COR-L47 (cell line): ENCODE measurements around the gene HLTF.

Experiments
- DNase-seq: peaks from one replicate; lab custom pipeline; 2025; lab: John Stamatoyannopoulos, UW

Gene HLTF

GRCh38 chr3:149085828-149086231 lies 503 bp downstream of the HLTF start:
- DNase-seq: peak; percentile 53

DNA sequence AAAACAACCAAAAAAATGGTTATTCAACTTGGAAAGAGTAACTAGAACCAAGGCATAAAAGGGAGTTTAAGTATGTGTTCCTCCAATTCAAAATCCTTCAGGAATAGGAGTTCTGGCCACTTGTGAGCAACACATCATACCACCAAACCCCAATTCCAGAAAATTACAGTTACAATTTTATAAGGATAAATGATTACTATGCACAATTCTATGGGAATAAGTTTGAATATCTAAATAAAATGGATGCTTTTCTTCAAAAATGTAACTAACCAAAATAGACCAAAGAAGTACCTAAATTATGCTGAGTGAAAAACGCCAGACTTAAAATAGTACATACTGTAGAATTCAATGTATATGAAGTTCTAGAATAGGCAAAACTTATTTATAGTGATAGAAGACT lies 4.6 kb downstream of the HLTF start:
- DNase-seq: no peak

DNA sequence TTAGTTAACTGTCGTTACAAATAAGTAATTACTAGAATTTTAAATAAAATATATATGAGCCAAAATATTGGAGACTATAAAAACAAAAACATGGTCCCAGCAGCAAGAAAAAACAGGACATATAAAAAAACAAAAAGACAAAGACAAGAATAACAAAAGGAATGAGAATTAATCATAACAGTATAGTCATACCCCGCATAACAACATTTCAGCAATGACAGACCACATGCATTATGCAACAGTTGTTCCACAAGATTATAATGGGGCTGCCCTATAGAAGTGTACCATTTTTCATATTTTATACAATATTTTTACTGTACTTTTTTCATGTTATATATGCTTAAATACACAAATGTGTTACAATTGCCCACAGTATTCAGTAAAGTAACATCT lies 5.6 kb downstream of the HLTF start:
- no peak for DNase-seq

DNA sequence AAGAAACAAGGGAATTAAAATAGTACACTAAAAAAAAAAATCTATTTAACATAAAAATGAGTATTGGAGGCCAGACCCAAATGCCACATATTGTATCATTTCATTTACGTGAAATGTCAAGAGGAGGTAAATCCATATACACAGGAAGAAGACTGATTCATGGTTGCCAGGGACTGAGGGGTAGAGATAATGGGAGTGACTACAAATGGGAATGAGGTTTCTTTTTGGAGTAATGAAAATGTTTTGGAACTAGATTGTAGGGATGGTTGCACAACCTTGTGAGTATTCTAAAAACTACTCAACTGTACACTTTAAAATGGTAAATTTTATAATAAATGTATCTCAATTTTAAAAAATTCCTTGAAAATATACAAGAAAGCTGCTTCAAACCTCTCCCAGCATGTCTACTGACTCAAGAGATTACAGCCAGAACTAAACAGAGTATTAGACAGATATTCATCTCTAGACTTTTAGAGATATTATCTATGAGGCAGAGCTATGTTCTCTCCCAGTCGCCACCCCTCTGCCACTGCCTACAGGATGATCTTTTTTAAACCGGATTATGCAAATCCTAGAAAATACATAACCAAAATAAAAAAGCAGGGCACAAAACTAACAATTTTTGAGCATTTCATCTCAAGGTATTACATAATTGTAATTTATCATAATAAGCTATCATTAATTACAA lies 6.2 kb downstream of the HLTF start:
- no peak for DNase-seq

DNA sequence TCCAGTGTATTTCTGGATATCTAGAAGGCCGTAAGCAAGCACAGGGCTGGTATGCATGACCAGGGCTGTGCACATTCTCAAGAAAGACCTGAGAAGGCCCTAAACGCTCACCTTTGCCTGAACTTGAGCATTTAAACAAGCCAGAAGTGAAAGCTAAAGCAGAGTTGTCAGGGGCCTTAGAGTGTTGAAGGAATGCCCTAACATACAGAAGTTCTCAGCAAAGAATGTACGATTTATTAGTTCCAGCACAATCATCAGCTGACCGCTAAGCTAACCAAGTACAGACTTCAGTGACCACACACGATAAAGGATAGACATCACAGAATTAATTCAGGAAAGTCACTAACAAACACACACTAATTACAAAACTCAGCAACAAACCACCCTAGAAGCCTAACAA lies 8.7 kb downstream of the HLTF start:
- DNase-seq: no peak

- no peak for DNase-seq
Measured at GRCh38 chr3:149067883-149068282, 18.4 kb downstream of the HLTF start.

DNA sequence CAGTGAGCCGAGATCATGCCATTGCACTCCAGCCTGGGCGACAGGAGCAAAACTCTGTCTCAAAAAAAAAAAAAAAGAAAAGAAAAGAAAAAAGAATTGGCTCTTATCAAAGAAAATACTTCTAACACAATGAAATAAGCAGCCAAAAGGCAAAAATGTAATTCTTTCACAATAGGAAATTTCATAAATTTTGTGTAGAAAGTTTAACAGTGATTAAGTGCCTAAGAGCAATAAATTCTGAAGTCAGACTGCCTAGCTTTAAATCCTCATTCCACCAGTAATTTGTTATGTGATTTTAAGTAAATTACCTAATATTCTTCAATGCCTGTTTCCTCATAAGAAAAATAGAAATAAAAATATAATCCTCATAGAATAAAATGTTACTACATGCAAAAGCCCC lies 24.6 kb downstream of the HLTF start:
- DNase-seq: no peak

- no peak for DNase-seq
Measured at GRCh38 chr3:149058602-149059001, 27.7 kb downstream of the HLTF start.

- no peak for DNase-seq
Measured at GRCh38 chr3:149058198-149058597, 28.1 kb downstream of the HLTF start.

DNA sequence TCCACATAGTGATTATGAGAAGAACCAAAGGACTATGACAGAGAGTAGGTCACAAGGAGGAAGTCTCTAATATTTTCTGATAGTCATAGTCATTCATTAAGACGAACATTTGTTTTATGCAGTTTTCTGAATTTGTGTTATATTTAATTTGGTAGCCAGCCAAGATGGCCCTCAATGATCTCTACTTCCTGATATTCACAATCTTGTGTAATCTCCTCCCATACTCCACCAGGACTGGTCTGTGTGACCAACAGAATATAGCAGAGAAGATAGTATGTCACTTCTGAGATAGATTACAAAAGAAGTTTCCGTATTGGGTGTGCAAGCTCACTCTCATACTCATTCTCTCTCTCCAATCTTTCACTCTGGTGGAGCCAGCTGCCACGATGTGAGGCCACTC lies 30.8 kb downstream of the HLTF start:
- DNase-seq: no peak

GRCh38 chr3:149044339-149045083 lies 41.8 kb downstream of the HLTF start:
- DNase-seq: no peak

GRCh38 chr3:149042789-149043386 lies 43.4 kb downstream of the HLTF start:
- no peak for DNase-seq

DNA sequence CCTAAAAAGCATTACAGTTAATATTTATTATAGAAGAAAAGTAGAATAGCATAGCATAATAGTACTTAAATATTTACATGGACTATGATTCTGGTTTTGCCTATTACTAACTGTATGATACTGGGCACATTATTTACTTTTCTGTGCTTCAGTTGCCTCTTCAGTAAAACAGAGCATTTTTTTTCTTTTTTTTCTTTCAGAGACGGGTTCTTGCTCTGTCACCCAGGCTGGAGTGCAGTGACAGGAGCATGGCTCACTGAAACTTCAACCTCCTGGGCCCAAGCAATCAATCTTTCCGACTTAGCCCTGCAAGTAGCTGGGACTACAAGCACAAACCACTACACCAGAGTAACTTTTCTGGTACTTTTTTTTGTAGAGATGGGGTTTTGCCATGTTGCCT lies 48.0 kb downstream of the HLTF start:
- DNase-seq: no peak

DNA sequence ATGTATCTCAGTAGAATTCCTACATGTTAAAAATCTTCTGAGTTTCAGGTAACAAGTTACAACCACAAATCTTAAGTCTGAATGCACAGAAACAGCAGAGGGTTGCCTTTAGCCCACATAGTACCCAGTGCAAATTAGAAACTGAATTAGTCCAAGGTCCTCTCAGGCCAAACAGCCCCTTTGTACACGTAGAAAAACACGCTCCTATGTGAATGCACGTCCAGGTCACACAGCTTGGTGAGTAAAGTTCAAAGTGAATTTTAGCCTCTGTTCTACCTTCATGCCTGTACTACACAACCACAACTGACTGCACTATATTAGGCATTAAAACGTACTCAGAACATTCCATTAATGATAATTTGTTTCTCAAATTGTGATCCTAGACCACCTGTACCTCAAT lies 48.6 kb downstream of the HLTF start:
- no peak for DNase-seq

- DNase-seq: no peak
Measured at GRCh38 chr3:149031096-149031495, 55.2 kb downstream of the HLTF start.

DNA sequence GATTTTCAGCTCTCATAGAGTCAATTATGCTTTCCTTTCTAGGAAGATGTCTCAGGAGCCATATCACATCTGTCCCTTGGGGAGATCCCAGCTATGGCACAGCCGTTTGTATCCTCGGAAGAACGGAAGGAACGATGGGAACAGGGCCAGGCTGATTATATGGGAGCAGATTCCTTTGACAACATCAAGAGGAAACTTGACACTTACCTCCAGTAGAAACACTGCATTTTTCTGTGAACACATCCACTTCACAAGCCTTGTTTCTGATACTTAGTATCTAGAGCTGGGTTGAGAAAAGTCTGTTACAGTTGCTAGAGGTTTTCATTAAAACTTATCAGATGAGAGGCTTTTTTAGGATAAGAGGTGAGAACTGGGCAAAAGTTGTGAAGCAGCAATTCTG lies 59.6 kb downstream of the HLTF start:
- no peak for DNase-seq

- DNase-seq: no peak
Measured at GRCh38 chr3:149023951-149024350, 62.4 kb downstream of the HLTF start.

DNA sequence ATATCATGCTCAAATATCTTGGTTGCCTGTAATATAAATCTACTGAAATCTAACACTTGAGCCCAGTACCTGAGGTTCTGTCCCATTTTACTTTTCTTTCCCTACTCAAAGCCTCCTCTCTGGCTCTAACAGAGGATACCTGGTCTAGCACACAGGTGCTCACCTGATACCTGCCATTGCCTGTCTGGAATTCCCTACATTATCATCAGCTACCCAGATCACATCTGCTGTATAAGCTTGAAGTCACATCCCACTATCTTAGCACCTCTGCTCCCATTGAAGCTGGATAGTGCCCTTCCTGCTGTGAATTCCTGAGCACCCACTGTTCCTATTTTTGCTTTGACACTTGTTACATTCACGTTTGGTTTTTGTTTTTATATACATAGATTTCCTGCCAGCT lies 64.5 kb downstream of the HLTF start:
- DNase-seq: no peak

DNA sequence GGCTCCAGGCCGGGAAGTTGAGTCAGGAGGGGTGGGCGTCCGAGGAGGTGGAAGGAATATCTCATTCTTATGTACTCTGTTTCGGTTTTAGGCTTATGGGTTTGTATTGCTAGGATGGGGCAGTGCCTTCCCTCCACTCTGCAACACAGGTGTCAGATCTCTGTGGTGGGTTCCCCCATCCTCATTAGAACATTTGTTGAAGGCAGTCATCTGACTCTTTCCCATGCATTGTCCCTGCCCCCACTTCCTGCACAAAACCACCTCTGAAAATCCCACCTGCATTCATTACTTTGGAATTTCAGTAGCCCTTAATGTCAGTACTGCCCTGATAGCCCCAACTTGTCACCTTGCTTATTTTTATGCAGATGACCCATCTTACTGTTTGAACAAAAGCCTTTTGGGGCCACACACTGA lies 65.5 kb downstream of the HLTF start:
- DNase-seq: no peak

DNA sequence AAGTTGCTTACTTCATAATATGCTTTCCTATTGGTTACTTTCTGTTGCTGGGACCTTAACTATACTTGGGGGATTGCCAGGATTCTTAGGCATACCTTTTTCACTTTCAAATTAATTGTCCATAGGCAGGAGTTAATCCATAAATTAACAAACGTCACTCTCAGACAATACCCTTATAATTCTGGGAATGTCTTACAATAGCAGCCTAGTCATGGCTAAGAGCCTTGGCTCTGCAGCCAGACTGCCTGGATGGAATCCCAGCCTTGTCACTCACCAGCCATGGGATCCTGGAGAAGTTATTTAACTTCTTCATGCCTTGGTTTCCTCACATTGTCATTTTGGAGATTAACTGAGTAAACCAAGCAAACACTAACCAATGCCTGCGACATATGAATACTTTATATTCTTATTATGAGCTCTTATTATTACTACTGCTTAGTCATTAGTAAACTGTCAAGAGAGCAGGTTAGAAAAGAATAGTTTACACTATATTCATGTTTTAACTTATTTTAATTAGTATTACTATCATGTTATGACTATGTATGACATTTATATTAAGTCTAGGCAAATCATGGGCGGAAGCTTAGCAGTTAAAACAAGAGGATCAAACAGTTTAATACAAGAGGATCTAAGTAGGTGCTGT lies 66.0 kb downstream of the HLTF start:
- DNase-seq: no peak

DNA sequence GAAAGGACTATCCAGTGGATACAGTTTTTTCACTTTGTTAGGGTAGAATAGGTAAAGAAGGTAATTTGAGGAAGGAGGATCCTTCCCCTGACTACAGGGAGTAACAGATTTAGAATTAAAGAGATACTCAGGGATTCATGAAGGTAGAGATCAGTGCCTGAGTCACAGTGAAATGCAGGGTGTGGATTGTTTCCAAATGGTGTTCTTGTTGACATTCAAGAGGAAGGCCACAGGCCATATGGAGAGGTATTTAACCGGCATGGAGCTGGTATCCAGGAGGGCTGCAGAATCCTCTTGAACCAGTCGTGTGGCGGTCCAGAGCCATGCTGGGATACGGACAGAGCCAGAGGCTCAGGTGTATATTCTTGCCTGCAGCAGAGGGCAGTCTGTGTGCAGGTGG lies 66.8 kb downstream of the HLTF start:
- no peak for DNase-seq

GRCh38 chr3:149018247-149018646 lies 68.1 kb downstream of the HLTF start:
- DNase-seq: no peak
